ENCODE measurements around the gene KEAP1.
"Not testable (repeated sequence)": the region's sequence is repeated elsewhere in the genome, so short reads cannot be mapped to it uniquely, and the experiment has no call there.

The KEAP1 gene

GRCh38 chr19:10462557-10462956, 40.6 kb downstream of the KEAP1 start:
- H3K4me2 ChIP-seq (ENCODE audit: low read depth, low read length, poor library complexity, severe bottlenecking) = no peak overlapping the region
- no peaks in the 10 kb centered on the region for H3K9me2 ChIP-seq (replicated peaks; ENCODE audit: insufficient read depth, low read length)
- no peaks in the 10 kb centered on the region for H4K20me1 ChIP-seq (ENCODE audit: low read depth, low read length)
- H3K36me3 ChIP-seq (ENCODE audit: low read length) = no peaks in the 10 kb centered on the region
- TF ChIP-seq EZH2phosphoT487 (conservative IDR thresholded peaks at IDR 0.05; ENCODE audit: low read length) (no peak), CTCF (IDR thresholded peaks at IDR 0.05; ENCODE audit: insufficient read depth, low read length, poor library complexity, severe bottlenecking) (no peak)
- H3K9me3 ChIP-seq (ENCODE audit: insufficient read depth, low read length) = no peaks in the 10 kb centered on the region
- no peak overlapping the region for H3K9ac ChIP-seq (ENCODE audit: low read length)
- H3K27ac ChIP-seq (ENCODE audit: low read depth, low read length) = no peak overlapping the region
- peaks cover 4% of the 10 kb centered on the region; the same call in 1 of the 2 replicates for H3F3A ChIP-seq (ENCODE audit: insufficient read depth)
- H3K79me2 ChIP-seq (ENCODE audit: insufficient read depth, low read length) = no peaks in the 10 kb centered on the region
- no peak overlapping the region for H2AFZ ChIP-seq (ENCODE audit: low read depth, low read length, severe bottlenecking)
- no peaks in the 10 kb centered on the region for H3K27me3 ChIP-seq (ENCODE audit: low read length)
- H3K4me3 ChIP-seq (ENCODE audit: insufficient read depth, low read length, poor library complexity, severe bottlenecking) = no peak overlapping the region

DNA sequence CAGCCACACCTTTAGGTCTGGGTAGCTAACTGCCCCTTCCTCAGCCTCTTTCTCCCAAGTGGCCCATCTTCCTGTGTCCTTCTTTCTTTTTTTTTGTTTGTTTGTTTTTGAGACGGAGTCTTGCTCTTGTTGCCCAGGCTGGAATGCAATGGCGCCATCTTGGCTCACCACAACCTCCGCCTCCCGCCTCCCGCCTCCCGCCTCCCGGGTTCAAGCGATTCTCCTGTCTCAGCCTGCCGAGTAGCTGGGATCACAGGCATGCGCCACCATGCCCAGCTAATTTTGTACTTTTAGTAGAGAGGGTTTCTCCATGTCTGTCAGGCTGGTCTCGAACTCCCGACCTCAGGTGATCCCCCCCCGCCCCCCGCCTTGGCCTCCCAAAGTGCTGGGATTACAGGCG, 41.1 kb downstream of the KEAP1 start:
- not testable (repeated sequence) for H3K27ac ChIP-seq (ENCODE audit: low read depth, low read length); H3K9ac ChIP-seq (ENCODE audit: low read length); H3K36me3 ChIP-seq (ENCODE audit: low read length); H4K20me1 ChIP-seq (ENCODE audit: low read depth, low read length); H3K9me2 ChIP-seq (replicated peaks; ENCODE audit: insufficient read depth, low read length); H2AFZ ChIP-seq (ENCODE audit: low read depth, low read length, severe bottlenecking); H3K79me2 ChIP-seq (ENCODE audit: insufficient read depth, low read length); H3K27me3 ChIP-seq (ENCODE audit: low read length); H3K4me3 ChIP-seq (ENCODE audit: insufficient read depth, low read length, poor library complexity, severe bottlenecking); H3K4me2 ChIP-seq (ENCODE audit: low read depth, low read length, poor library complexity, severe bottlenecking); H3K9me3 ChIP-seq (ENCODE audit: insufficient read depth, low read length); H3F3A ChIP-seq (ENCODE audit: insufficient read depth)

DNA sequence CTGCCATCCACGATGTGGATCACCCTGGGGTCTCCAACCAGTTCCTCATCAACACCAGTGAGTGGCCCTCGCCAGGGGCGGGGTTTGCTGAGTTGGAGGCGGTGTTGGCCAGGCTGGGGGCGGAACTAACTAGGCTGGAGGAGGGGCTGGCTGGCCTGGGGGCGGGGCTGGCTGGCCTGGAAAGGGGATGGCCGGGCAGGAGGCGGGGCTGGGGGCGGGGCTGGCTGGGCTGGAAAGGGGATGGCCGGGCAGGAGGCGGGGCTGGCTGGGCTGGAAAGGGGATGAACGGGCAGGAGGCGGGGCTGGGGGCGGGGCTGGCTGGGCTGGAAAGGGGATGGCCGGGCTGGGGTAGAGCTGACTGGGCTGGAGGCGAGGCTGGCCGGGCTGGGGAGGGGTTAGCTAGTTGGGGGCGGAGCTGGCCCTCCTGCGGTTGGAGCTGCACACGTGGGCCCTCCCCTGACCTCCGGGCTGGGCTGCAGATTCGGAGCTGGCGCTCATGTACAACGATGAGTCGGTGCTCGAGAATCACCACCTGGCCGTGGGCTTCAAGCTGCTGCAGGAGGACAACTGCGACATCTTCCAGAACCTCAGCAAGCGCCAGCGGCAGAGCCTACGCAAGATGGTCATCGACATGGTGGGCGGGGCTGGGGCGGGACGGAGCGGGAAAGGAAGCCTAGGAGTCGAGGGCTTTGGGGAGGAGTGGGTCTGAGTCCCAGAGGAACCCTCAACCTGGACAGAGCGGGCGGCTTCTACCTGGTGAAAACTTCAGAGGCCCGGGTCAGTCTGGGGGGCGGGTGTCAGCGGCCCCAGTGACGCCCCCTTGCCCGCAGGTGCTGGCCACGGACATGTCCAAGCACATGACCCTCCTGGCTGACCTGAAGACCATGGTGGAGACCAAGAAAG, 41.9 kb downstream of the KEAP1 start:
- Histone ChIP-seq H3F3A (ENCODE audit: insufficient read depth) (peaks cover 4% of the 10 kb centered on the region; the same call in 1 of the 2 replicates), H2AFZ (ENCODE audit: low read depth, low read length, severe bottlenecking) (no peak overlapping the region), H3K79me2 (ENCODE audit: insufficient read depth, low read length) (no peaks in the 10 kb centered on the region), H3K9me2 (replicated peaks; ENCODE audit: insufficient read depth, low read length) (no peaks in the 10 kb centered on the region), H3K4me2 (ENCODE audit: low read depth, low read length, poor library complexity, severe bottlenecking) (peak overlapping the region; percentile 39), H4K20me1 (ENCODE audit: low read depth, low read length) (no peaks in the 10 kb centered on the region), H3K9ac (ENCODE audit: low read length) (no peak overlapping the region), H3K4me3 (ENCODE audit: insufficient read depth, low read length, poor library complexity, severe bottlenecking) (no peak overlapping the region), H3K9me3 (ENCODE audit: insufficient read depth, low read length) (no peaks in the 10 kb centered on the region), H3K27me3 (ENCODE audit: low read length) (no peaks in the 10 kb centered on the region), H3K36me3 (ENCODE audit: low read length) (no peaks in the 10 kb centered on the region), H3K27ac (ENCODE audit: low read depth, low read length) (no peak overlapping the region)
- TF ChIP-seq EZH2phosphoT487 (conservative IDR thresholded peaks at IDR 0.05; ENCODE audit: low read length) = no peak
- no peak for TF ChIP-seq CTCF (IDR thresholded peaks at IDR 0.05; ENCODE audit: insufficient read depth, low read length, poor library complexity, severe bottlenecking)

DNA sequence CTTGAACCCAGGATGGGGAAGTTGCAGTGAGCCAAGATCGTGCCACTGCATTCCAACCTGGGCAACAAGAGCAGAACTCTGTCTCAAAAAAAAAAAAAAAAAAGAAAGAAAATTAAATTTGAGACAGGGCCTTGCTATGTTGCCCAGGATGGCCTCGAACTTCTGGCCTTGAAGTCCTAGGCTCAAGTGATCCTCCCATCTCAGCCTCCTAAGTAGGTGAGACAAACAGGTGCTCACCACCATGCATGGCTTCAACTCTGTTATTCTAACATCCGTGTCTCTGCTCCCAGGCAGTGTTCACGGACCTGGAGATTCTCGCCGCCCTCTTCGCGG, 42.5 kb downstream of the KEAP1 start:
- no peak overlapping the region for H3K4me2 ChIP-seq (ENCODE audit: low read depth, low read length, poor library complexity, severe bottlenecking)
- no peaks in the 10 kb centered on the region for H3K27me3 ChIP-seq (ENCODE audit: low read length)
- H3F3A ChIP-seq (ENCODE audit: insufficient read depth) = peaks cover 4% of the 10 kb centered on the region; the same call in 1 of the 2 replicates
- H3K9ac ChIP-seq (ENCODE audit: low read length) = no peak overlapping the region
- no peak overlapping the region for H3K27ac ChIP-seq (ENCODE audit: low read depth, low read length)
- no peak overlapping the region for H3K4me3 ChIP-seq (ENCODE audit: insufficient read depth, low read length, poor library complexity, severe bottlenecking)
- H3K9me3 ChIP-seq (ENCODE audit: insufficient read depth, low read length) = no peaks in the 10 kb centered on the region
- H3K9me2 ChIP-seq (replicated peaks; ENCODE audit: insufficient read depth, low read length) = no peaks in the 10 kb centered on the region
- no peak overlapping the region for H2AFZ ChIP-seq (ENCODE audit: low read depth, low read length, severe bottlenecking)
- H3K79me2 ChIP-seq (ENCODE audit: insufficient read depth, low read length) = no peaks in the 10 kb centered on the region
- no peak for TF ChIP-seq CTCF (IDR thresholded peaks at IDR 0.05; ENCODE audit: insufficient read depth, low read length, poor library complexity, severe bottlenecking)
- no peak for TF ChIP-seq EZH2phosphoT487 (conservative IDR thresholded peaks at IDR 0.05; ENCODE audit: low read length)
- H4K20me1 ChIP-seq (ENCODE audit: low read depth, low read length) = no peaks in the 10 kb centered on the region
- H3K36me3 ChIP-seq (ENCODE audit: low read length) = no peaks in the 10 kb centered on the region

DNA sequence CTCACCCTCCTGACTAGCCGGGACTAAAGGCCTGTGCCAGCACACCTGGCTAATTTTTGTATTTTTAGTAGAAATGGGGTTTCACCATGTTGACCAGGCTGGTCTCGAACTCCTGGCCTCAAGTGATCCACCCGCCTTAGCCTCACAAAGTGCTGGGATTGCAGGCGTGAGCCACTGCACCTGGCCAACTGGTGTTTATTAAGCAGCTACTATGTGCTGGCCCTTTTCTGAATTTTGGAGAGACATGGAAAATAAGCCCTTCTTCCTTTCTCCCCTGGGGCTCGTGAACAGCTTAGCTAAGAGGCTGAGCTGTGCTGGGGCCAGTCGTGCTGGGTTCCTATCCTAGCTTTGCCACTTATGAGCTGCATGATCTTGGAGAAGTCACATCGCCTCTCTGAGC, 44.4 kb downstream of the KEAP1 start:
- not testable (repeated sequence) for H3K27me3 ChIP-seq (ENCODE audit: low read length); H2AFZ ChIP-seq (ENCODE audit: low read depth, low read length, severe bottlenecking); H4K20me1 ChIP-seq (ENCODE audit: low read depth, low read length); H3K9ac ChIP-seq (ENCODE audit: low read length); H3K9me3 ChIP-seq (ENCODE audit: insufficient read depth, low read length); H3F3A ChIP-seq (ENCODE audit: insufficient read depth); H3K36me3 ChIP-seq (ENCODE audit: low read length); H3K9me2 ChIP-seq (replicated peaks; ENCODE audit: insufficient read depth, low read length); H3K4me2 ChIP-seq (ENCODE audit: low read depth, low read length, poor library complexity, severe bottlenecking); H3K27ac ChIP-seq (ENCODE audit: low read depth, low read length); H3K79me2 ChIP-seq (ENCODE audit: insufficient read depth, low read length); H3K4me3 ChIP-seq (ENCODE audit: insufficient read depth, low read length, poor library complexity, severe bottlenecking)
